WTC11 (cell line): Measurements from ENCODE around the gene IL13RA2.

Source experiments
- CBFB ChIP-seq: sonication (generic); formaldehyde crosslinking; IDR thresholded peaks from 2 replicates; pipeline ENCODE4 v1.8.1; 2022; ENCODE audit warnings: mild to moderate bottlenecking, low read depth, missing genetic modification reagents
- SP1 ChIP-seq: sonication (generic); formaldehyde crosslinking; conservative IDR thresholded peaks from 2 replicates; pipeline ENCODE4 v1.8.1; 2022; ENCODE audit warnings: missing genetic modification reagents
- TF ChIP-seq, protein P1 (sequence below): fragments of 200-600 bp; IDR thresholded peaks from 2 replicates; pipeline ENCODE4 v1.8.0; 2022; ENCODE audit warnings: antibody characterized with exemption
- TF ChIP-seq, protein P2 (sequence below): sonication (generic); formaldehyde crosslinking; IDR thresholded peaks from 2 replicates; pipeline ENCODE4 v1.8.1; 2022; ENCODE audit warnings: missing genetic modification reagents, borderline replicate concordance
- TF ChIP-seq, protein P3 (sequence below): fragments of 250-450 bp; sonication (Bioruptor Pico); IDR thresholded peaks from 2 replicates; pipeline ENCODE4 v2.1.2; 2022; ENCODE audit warnings: mild to moderate bottlenecking, moderate library complexity
- TF ChIP-seq, protein P4 (sequence below): sonication (generic); formaldehyde crosslinking; IDR thresholded peaks from 2 replicates; pipeline ENCODE4 v1.8.1; 2022; ENCODE audit warnings: mild to moderate bottlenecking, moderate library complexity, missing genetic modification reagents

DNA sequence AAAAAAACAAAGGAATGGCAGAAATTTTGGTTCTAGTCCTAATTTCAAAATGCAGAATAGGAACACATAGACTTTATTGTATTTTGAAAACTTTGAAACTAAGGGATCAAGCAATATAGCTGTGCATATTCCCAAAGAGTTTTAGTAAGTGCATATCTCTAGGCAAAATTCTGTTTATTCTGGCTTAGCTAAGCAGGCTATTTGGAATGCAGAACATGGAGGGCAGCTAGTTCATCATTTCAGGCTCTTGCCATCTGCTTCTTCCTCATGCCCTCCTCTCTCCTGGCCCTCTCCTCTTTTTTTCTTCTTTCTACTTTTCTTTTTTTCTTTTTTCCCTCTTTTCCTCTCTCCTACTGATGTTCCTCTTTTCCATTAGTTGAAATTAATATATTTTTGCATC is 12.0 kb upstream of the IL13RA2 start:
- TF ChIP-seq, protein P1, sequence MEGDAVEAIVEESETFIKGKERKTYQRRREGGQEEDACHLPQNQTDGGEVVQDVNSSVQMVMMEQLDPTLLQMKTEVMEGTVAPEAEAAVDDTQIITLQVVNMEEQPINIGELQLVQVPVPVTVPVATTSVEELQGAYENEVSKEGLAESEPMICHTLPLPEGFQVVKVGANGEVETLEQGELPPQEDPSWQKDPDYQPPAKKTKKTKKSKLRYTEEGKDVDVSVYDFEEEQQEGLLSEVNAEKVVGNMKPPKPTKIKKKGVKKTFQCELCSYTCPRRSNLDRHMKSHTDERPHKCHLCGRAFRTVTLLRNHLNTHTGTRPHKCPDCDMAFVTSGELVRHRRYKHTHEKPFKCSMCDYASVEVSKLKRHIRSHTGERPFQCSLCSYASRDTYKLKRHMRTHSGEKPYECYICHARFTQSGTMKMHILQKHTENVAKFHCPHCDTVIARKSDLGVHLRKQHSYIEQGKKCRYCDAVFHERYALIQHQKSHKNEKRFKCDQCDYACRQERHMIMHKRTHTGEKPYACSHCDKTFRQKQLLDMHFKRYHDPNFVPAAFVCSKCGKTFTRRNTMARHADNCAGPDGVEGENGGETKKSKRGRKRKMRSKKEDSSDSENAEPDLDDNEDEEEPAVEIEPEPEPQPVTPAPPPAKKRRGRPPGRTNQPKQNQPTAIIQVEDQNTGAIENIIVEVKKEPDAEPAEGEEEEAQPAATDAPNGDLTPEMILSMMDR, result no peak
- TF ChIP-seq, protein P2, sequence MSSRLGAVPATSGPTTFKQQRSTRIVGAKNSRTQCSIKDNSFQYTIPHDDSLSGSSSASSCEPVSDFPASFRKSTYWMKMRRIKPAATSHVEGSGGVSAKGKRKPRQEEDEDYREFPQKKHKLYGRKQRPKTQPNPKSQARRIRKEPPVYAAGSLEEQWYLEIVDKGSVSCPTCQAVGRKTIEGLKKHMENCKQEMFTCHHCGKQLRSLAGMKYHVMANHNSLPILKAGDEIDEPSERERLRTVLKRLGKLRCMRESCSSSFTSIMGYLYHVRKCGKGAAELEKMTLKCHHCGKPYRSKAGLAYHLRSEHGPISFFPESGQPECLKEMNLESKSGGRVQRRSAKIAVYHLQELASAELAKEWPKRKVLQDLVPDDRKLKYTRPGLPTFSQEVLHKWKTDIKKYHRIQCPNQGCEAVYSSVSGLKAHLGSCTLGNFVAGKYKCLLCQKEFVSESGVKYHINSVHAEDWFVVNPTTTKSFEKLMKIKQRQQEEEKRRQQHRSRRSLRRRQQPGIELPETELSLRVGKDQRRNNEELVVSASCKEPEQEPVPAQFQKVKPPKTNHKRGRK, result no peak
- no peak for TF ChIP-seq CBFB
- TF ChIP-seq, protein P3, sequence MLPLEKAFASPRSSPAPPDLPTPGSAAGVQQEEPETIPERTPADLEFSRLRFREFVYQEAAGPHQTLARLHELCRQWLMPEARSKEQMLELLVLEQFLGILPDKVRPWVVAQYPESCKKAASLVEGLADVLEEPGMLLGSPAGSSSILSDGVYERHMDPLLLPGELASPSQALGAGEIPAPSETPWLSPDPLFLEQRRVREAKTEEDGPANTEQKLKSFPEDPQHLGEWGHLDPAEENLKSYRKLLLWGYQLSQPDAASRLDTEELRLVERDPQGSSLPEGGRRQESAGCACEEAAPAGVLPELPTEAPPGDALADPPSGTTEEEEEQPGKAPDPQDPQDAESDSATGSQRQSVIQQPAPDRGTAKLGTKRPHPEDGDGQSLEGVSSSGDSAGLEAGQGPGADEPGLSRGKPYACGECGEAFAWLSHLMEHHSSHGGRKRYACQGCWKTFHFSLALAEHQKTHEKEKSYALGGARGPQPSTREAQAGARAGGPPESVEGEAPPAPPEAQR (CRISPR knock-in tag), result no peak
- no peak for TF ChIP-seq SP1 (CRISPR knock-in tag)
- TF ChIP-seq, protein P4, sequence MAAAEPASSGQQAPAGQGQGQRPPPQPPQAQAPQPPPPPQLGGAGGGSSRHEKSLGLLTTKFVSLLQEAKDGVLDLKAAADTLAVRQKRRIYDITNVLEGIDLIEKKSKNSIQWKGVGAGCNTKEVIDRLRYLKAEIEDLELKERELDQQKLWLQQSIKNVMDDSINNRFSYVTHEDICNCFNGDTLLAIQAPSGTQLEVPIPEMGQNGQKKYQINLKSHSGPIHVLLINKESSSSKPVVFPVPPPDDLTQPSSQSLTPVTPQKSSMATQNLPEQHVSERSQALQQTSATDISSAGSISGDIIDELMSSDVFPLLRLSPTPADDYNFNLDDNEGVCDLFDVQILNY, result no peak
